ENCODE measurements around the gene PDLIM1.

PDLIM1 gene

GRCh38 chr10:95315509-95315908 is 24.7 kb upstream of the PDLIM1 start:
- Histone ChIP-seq H3K9ac (ENCODE audit: low read length) (no peak overlapping the region), H4K20me1 (ENCODE audit: insufficient read depth, low read length) (no peaks in the 10 kb centered on the region), H3K4me2 (ENCODE audit: low read depth, low read length) (no peak overlapping the region), H3K79me2 (ENCODE audit: low read length) (no peaks in the 10 kb centered on the region), H3K4me1 (ENCODE audit: low read length) (no peaks in the 10 kb centered on the region), H3K27me3 (replicated peaks; ENCODE audit: insufficient read depth, low read length) (no peaks in the 10 kb centered on the region; the same call in 1 of the 2 replicates), H3K9me2 (replicated peaks; ENCODE audit: insufficient read depth, low read length) (no peaks in the 10 kb centered on the region), H3F3A (ENCODE audit: insufficient read depth, low read length) (no peaks in the 10 kb centered on the region), H3K36me3 (replicated peaks; ENCODE audit: insufficient read depth, low read length) (no peaks in the 10 kb centered on the region), H3K27ac (ENCODE audit: low read length) (no peak overlapping the region), H3K9me3 (replicated peaks; ENCODE audit: insufficient read depth, low read length) (no peaks in the 10 kb centered on the region), H3K4me3 (ENCODE audit: low read length) (no peak overlapping the region), H2AFZ (ENCODE audit: low read length) (no peak overlapping the region)
- DNase-seq, result no peak
- no peak for TF ChIP-seq CTCF (IDR thresholded peaks at IDR 0.05; ENCODE audit: low read length)

GRCh38 chr10:95314192-95314918 is 23.6 kb upstream of the PDLIM1 start:
- Histone ChIP-seq H3K36me3 (replicated peaks; ENCODE audit: insufficient read depth, low read length) (no peaks in the 10 kb centered on the region), H2AFZ (ENCODE audit: low read length) (no peak overlapping the region), H4K20me1 (ENCODE audit: insufficient read depth, low read length) (no peaks in the 10 kb centered on the region), H3K79me2 (ENCODE audit: low read length) (no peaks in the 10 kb centered on the region), H3K4me3 (ENCODE audit: low read length) (no peak overlapping the region), H3F3A (ENCODE audit: insufficient read depth, low read length) (no peaks in the 10 kb centered on the region), H3K27ac (ENCODE audit: low read length) (no peak overlapping the region), H3K27me3 (replicated peaks; ENCODE audit: insufficient read depth, low read length) (no peaks in the 10 kb centered on the region; the same call in 1 of the 2 replicates), H3K9me3 (replicated peaks; ENCODE audit: insufficient read depth, low read length) (no peaks in the 10 kb centered on the region), H3K4me2 (ENCODE audit: low read depth, low read length) (no peak overlapping the region), H3K9me2 (replicated peaks; ENCODE audit: insufficient read depth, low read length) (no peaks in the 10 kb centered on the region), H3K9ac (ENCODE audit: low read length) (no peak overlapping the region), H3K4me1 (ENCODE audit: low read length) (peaks cover 5% of the 10 kb centered on the region; the same call in 1 of the 2 replicates)
- DNase-seq, result no peak
- TF ChIP-seq CTCF (IDR thresholded peaks at IDR 0.05; ENCODE audit: low read length), result no peak
- TF ChIP-seq EZH2phosphoT487 (IDR thresholded peaks at IDR 0.05; ENCODE audit: low read length), result no peak
- TF ChIP-seq EZH2 (optimal IDR thresholded peaks at IDR 0.05; ENCODE audit: low read depth, low read length), result no peak

- Histone ChIP-seq H3F3A (ENCODE audit: insufficient read depth, low read length) (no peaks in the 10 kb centered on the region), H3K36me3 (replicated peaks; ENCODE audit: insufficient read depth, low read length) (no peaks in the 10 kb centered on the region), H3K27me3 (replicated peaks; ENCODE audit: insufficient read depth, low read length) (no peaks in the 10 kb centered on the region; the same call in 1 of the 2 replicates), H3K79me2 (ENCODE audit: low read length) (no peaks in the 10 kb centered on the region), H2AFZ (ENCODE audit: low read length) (no peak overlapping the region), H3K9me3 (replicated peaks; ENCODE audit: insufficient read depth, low read length) (no peaks in the 10 kb centered on the region), H3K27ac (ENCODE audit: low read length) (no peak overlapping the region), H3K4me1 (ENCODE audit: low read length) (peaks cover 5% of the 10 kb centered on the region; the same call in 1 of the 2 replicates), H3K4me3 (ENCODE audit: low read length) (no peak overlapping the region), H3K9me2 (replicated peaks; ENCODE audit: insufficient read depth, low read length) (no peaks in the 10 kb centered on the region), H3K9ac (ENCODE audit: low read length) (no peak overlapping the region), H3K4me2 (ENCODE audit: low read depth, low read length) (no peak overlapping the region), H4K20me1 (ENCODE audit: insufficient read depth, low read length) (no peaks in the 10 kb centered on the region)
- DNase-seq, result no peak
- no peak for TF ChIP-seq CTCF (IDR thresholded peaks at IDR 0.05; ENCODE audit: low read length)
Observed at GRCh38 chr10:95312986-95313495, 22.2 kb upstream of the PDLIM1 start.
